Prostate gland (tissue), 2 donors: ENCODE measurements around the gene KLHL3. TPM values are rescaled to one million over a fixed set of nuclear protein-coding genes. Genes with fewer than 3 reads are reported as not detected.

Experiments
- DNase-seq: peaks from one replicate; pipeline ENCODE4 v3.0.0-alpha.2; 2019; ENCODE audit warnings: low spot score
- H3K27ac ChIP-seq, 2 donors: fragments of 200-600 bp; sonication (generic); 2 replicates each; pipeline ENCODE4 v1.5.1; 2017 to 2019
- H3K27me3 ChIP-seq: fragments of 200-600 bp; sonication (generic); replicated peaks from 2 replicates; pipeline ENCODE4 v1.5.1; 2019; ENCODE audit not compliant: insufficient read depth
- H3K36me3 ChIP-seq, 2 donors: fragments of 200-600 bp; sonication (generic); 1 replicate in 1 of 2; 2 replicates in 1 of 2; pipeline versions ENCODE4 v1.5.1 to v1.8.1; 2017 to 2019
- H3K4me1 ChIP-seq: fragments of 200-600 bp; sonication (generic); replicated peaks from 2 replicates; pipeline ENCODE4 v1.5.1; 2019
- H3K4me3 ChIP-seq, 2 donors: fragments of 200-600 bp; sonication (generic); 2 replicates each; pipeline ENCODE4 v1.5.1; 2017 to 2019
- H3K9me3 ChIP-seq: fragments of 200-600 bp; sonication (generic); 2 replicates; pipeline ENCODE4 v1.5.1; 2017
- CTCF ChIP-seq, 4 experiments: fragments of 200-600 bp in 2 of 4; fragments of 450-650 bp in 2 of 4; sonication (generic) in 2 of 4; IDR thresholded peaks; 1 replicate in 3 of 4; 2 replicates in 1 of 4; pipeline ENCODE4 v1.5.1; 2016 to 2019; ENCODE audit warnings: antibody characterized with exemption in 4 of 4, mild to moderate bottlenecking in 2 of 4, moderate library complexity in 2 of 4
- POLR2A ChIP-seq: fragments of 450-650 bp; IDR thresholded peaks from one replicate; pipeline ENCODE4 v1.6.1; 2016; ENCODE audit warnings: antibody characterized with exemption, mild to moderate bottlenecking
- POLR2AphosphoS5 ChIP-seq: sonication (generic); formaldehyde crosslinking; IDR thresholded peaks from one replicate; pipeline ENCODE4 v1.6.1; 2017; ENCODE audit warnings: antibody characterized with exemption
- WGBS: methylation state at CpG from one replicate; pipeline ENCODE4 v1.1.5; 2018; 5-methylcytosine and 5-hydroxymethylcytosine counted together
- intact Hi-C: fragments of 100-400 bp; cut with DNase I; formaldehyde crosslinking; loops from one replicate; pipeline ENCODE4 v1.14.2; 2022
- total RNA-seq, 2 donors: library from RNA; depleted of rRNA; stranded (reverse); fragments of >200 nt; gene quantifications; one replicate each; pipeline ENCODE4 v1.1.0, GENCODE V29; 2016

KLHL3 gene
- total RNA-seq, 2 donors from 2014 or later = 1.8 to 14.0 TPM

- no peak overlapping the region for H3K4me3 ChIP-seq
- TF ChIP-seq CTCF (IDR thresholded peaks at IDR 0.05) (no peak), POLR2AphosphoS5 (no peak), POLR2A (no peak)
- no peaks in the 10 kb centered on the region for H3K36me3 ChIP-seq
- H3K27ac ChIP-seq = no peak overlapping the region
- no peaks in the 10 kb centered on the region for H3K9me3 ChIP-seq
- H3K4me1 ChIP-seq = no peaks in the 10 kb centered on the region
- DNase-seq = no peak
- H3K27me3 ChIP-seq = no peaks in the 10 kb centered on the region
- intact Hi-C loops = no loop called here
Observed at GRCh38 chr5:137659209-137659608, 76.7 kb downstream of the KLHL3 start.

DNA sequence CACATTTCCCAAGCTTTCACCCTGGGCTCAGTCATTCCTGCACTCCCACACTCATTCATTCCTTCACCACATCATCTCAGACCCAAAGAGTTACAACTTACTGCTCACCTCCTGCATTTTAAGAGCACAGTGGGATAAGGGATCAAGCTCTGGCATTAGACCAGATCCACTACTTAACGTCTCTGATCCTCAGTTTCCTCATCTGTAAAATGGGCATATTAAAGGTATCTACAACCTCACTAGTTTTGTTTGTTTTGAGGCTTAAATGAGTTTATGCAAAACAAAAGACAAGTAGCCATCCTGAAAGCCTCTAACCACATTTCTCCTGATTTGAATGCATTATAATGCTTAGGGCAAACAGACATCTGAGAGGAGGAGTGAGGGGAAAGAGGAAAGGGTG lies 77.6 kb downstream of the KLHL3 start:
- no peaks in the 10 kb centered on the region for H3K9me3 ChIP-seq
- no peak overlapping the region for H3K27ac ChIP-seq
- WGBS = 100% methylated on average over 1 of the region's 1 CpG
- no peak overlapping the region for H3K4me3 ChIP-seq
- intact Hi-C loops = no loop called here
- no peaks in the 10 kb centered on the region for H3K36me3 ChIP-seq
- TF ChIP-seq CTCF (IDR thresholded peaks at IDR 0.05) = no peak
- TF ChIP-seq POLR2A = no peak
- no peak for TF ChIP-seq POLR2AphosphoS5
- H3K4me1 ChIP-seq = no peaks in the 10 kb centered on the region
- no peaks in the 10 kb centered on the region for H3K27me3 ChIP-seq
- no peak for DNase-seq

GRCh38 chr5:137657073-137657472 lies 78.8 kb downstream of the KLHL3 start:
- Histone ChIP-seq H3K27me3 (no peaks in the 10 kb centered on the region), H3K9me3 (no peaks in the 10 kb centered on the region), H3K4me3 (no peak overlapping the region), H3K27ac (no peak overlapping the region), H3K4me1 (no peaks in the 10 kb centered on the region), H3K36me3 (no peaks in the 10 kb centered on the region)
- no peak for DNase-seq
- intact Hi-C loops = no loop called here
- TF ChIP-seq POLR2AphosphoS5 (no peak), POLR2A (no peak), CTCF (IDR thresholded peaks at IDR 0.05) (no peak)
- WGBS = 52% methylated on average over 3 of the region's 3 CpGs

- Histone ChIP-seq H3K9me3 (no peaks in the 10 kb centered on the region), H3K4me3 (no peak overlapping the region), H3K27me3 (no peaks in the 10 kb centered on the region), H3K27ac (no peak overlapping the region), H3K36me3 (no peaks in the 10 kb centered on the region), H3K4me1 (no peaks in the 10 kb centered on the region)
- no peak for DNase-seq
- intact Hi-C loops = no loop called here
- TF ChIP-seq CTCF (IDR thresholded peaks at IDR 0.05) (no peak), POLR2A (no peak), POLR2AphosphoS5 (no peak)
- WGBS = 96% methylated on average over 2 of the region's 2 CpGs
Observed at GRCh38 chr5:137656558-137656957, 79.3 kb downstream of the KLHL3 start.

GRCh38 chr5:137651022-137651421 lies 84.9 kb downstream of the KLHL3 start:
- Histone ChIP-seq H3K9me3 (no peaks in the 10 kb centered on the region), H3K36me3 (no peaks in the 10 kb centered on the region), H3K27me3 (no peaks in the 10 kb centered on the region), H3K27ac (no peak overlapping the region), H3K4me3 (no peak overlapping the region), H3K4me1 (no peaks in the 10 kb centered on the region)
- no peak for DNase-seq
- TF ChIP-seq POLR2AphosphoS5 = no peak
- intact Hi-C loops = no loop called here
- WGBS = 84% methylated on average over 3 of the region's 3 CpGs
